GM19467 (cell line): ENCODE measurements around the gene EMX1.
A peak's percentile ranks its signal among the peaks of the same experiment; 100 is the strongest.

Experiments used
- ATAC-seq: cut with Tn5 transposase; IDR thresholded peaks from one replicate; pipeline ENCODE4 v1.9.1; 2021; ENCODE audit warnings: mild to moderate bottlenecking, moderate library complexity; ENCODE audit not compliant: unreplicated experiment

EMX1 gene

DNA sequence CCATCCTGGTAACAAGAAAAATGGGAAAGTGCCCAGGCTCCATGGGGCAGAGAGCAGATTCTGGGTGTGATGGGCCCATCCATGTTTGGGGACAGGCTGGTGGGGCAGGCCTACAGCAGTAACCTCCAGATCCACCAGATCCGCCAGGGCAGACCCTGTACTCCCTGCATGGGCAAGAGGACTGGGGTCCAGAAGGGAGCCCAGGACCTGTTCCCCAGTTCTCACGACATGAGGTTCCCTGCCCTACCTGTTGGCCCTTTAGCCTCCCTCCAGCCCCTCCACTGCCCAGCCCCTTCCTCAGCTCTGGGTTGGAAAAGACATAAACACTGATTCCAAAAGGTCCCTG, 38.7 kb downstream of the EMX1 start:
- no peak for ATAC-seq

DNA sequence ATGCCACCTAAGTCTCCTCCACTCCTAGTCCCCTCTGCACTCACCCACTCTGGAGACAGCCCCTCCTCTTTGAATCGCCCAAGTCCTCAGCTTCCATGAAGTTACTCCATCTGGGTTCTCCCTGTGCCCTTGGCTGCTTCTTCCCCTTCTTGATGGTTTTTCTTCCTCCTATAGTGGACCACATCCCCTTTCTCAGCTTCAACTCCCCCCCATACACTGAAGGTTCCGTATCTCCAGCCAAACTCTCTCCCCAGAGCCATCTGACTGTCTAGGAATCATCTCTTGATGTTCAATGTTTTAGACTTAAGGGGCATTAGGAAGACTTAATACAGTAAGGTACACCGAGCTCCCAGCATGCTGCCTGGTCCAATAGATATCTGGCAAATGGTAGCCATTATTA, 39.6 kb downstream of the EMX1 start:
- no peak for ATAC-seq

DNA sequence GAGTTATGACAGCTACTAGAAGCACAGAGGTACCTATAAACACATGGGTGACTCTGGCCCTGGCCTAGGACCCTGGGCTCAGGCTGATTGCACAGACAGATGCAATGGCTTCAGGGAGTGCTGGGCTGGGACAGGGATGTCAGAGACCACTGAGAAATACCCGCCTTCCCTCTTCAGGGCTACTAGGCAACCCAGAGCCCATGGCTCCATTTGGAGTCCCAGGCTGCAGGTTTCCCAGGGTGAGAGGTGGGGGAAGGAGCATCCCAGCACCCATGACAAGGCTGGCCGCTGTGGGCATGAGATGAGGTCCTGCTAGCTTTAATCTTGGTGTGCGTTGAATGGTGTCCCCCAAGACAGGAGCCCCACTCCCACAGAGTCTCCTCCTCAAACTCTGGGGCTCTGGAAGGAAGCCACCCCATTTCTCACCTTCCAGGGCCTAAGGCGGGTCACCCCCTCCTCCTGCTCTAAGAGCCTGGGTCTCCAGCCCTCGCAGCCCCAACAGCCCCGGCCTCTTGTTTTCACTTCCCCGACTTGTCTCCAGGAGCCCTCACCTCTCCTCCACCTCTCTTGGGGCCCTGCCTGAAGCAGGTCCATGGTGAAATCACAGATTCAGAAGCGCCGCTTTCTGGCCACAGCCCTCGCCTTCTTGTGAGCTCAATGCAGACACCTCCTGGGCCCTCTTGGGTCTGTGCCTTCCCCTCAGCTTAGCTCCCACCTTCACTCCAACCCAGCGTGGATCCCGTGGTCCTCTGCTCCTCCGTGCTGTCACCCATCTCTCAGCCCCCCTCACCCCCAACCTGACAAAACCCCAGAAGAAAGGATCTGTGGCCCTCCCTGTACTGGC, 41.4 kb downstream of the EMX1 start:
- no peak for ATAC-seq

GRCh38 chr2:72959554-72959953, 42.2 kb downstream of the EMX1 start:
- ATAC-seq, result no peak

DNA sequence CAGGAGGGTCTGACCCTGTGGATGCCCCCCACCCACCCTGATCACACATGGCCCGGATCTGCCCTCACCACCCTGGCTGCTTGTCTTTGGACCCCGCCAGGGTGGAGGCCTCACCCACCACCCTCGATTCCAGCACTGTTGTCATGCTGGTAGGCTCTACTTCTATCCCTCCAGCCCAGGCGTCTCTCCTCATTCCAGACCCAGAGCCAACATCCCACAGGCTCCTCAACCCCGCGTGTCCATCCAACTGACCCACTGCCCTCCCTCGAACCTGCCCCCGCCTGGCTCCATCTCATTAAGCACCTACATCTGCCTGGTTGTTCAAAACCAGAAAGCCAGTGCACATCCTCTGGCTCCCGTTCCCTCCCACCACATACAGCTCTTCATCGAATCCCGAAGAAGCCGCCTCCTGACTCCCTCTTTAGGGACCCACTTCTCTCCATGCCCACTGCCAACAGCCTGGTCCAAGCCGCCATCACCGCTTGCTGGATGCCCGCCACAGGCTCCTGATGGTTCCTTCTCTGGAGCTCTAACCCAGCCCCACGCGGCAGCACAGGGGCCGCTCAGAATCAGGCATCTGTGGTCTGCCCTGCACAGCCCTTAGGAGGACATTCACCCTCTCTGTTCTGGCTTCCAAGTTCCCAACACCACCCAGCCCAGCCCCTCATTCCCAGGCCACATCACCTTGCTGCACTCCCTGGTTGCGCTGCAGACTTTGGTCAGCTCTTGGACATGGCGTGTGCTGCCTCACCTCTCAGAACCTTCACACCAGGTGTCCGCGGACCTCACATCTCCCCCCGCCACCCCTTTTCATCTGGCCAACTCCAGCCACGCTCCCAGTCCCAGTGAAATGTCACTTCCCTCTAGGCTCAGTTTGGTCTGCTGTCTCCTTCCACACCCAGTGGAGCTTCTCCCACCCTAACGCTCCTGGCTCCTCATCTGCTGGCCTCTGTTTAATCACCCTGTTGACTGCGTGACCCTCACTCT, 43.0 kb downstream of the EMX1 start:
- no peak for ATAC-seq

DNA sequence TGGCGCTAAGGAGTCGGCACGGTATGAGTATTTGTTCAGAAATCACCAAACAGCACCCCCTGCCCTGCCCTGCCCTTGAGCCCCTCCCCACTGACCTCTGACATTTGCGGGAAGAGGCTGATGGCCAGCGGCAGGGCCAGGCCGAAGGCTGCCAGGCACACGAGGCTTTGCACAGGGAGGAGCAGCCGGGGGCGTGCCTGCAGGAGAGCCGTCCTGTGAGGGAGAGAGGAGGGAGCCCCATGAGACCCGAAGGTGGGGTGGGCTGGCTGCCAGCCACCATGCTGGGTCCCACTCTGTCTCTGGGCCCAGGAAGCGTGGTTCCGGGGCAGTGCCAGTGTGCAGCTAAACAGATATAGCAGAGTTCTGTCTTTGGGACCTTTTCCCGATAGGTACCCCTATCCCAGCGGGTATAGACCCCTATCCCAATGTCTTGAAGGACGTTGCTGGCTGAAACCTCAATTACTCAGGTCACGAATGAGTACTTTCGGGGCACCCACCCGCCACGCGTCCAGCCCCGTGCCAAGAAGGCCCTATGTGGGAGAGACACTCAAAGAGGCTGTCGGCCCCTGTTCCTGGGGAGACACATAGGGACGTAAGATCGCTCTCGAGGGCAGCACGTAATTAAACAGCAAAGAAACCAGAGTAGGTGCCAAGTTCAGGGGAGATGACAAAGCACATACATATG, 43.9 kb downstream of the EMX1 start:
- no peak for ATAC-seq

DNA sequence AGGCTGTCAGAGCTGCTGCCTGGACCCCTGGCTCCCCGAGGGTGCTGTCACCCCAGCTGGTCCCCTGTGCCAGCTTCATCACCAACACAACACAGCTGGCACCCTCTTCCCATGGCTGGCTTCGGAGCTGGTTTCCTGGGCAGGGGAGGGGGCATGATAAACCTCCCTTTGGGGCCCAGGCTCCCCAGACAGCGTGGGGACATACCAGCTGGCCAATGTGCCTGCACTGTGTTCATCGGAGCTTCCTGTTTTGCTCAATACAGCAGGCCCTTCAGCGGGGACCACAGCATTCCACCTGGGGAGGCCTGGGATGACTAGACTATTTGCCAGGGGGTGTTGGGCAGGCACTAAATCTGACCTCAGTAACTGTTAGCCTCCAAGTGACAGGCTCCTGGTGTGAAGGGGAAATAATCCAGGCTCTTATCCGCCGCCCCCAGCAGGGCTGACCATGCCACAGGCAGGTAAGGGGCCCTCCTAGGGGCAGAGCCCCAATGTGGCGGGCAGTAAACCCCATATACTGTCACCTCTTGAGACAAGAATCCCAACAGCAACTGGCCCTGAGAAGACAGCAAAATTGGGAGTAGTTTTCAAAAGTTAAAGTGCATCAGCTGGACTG, 44.6 kb downstream of the EMX1 start:
- no peak for ATAC-seq

DNA sequence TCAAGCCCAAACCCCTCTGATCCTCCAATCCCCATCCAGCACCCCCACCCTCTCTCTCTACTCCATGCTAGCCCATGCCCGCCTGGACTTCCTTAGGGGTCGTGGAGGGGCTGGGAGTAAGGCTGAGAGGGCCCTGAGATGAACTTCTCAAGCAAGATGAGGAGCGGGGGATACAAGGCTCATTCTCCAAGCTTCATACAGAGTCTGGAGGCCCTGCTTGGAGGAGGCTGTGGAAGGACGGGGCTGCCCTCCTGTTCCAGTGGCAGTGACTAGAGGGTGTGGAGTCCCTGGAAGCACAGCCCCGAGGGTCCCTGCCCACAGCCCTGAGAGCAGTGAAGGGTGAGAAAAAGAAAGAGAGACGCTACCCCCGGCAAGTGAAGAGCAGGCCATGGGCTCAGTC, 45.6 kb downstream of the EMX1 start:
- ATAC-seq, result no peak

DNA sequence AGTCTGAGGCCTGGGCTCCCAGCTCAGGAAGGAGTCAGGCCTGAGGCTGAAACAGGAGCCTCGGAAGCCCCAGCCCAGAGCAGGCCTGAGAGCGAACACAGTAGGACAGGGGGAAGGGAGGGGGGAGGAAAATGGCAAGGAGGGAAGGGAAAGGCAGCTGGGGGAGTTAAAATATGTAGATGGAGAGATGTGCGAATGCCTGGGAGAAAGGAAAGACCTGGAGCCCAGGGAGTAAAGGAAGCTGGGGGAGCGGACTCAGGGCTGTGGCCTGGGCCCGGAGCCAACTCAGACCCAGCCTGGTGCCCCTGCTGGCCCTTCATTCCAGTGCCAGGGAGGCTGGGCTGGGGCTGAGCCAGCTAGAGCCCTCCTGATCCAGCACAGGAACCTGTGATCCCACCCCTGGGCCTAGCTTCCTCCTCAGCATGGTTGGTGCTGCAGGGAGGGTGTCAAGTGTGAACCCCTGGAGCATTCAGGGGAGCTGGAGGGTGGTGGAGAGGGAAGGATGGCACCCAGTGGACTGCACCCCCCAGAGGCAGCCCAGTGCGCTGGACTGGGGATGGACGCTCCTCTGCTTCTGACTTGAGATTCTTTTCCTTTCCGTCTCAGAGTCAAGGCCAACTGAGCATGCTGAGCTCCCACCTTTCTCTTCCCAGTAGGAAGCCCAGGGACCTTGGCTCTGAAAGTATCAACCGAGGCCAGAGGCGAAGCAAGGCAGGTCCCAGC, 46.3 kb downstream of the EMX1 start:
- no peak for ATAC-seq

GRCh38 chr2:72964146-72964525, 46.8 kb downstream of the EMX1 start:
- no peak for ATAC-seq

DNA sequence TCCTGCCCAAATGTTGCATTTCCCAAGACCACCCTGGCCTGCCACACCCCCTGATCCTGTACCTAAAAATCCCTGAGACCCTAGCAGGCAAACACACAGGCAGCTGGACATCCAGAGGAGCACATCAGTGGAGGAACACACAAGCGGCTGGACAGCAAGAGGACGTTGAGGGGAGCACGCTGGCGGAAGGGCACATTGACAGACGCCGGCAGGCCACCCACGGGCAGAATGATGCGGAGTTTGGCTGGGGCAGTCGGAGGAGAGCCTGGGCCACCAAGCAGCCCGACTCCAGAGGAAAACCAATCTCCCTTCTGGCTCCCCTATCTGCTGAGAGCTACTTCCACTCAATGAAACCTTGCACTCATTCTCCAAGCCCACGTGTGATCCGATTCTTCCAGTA, 47.7 kb downstream of the EMX1 start:
- ATAC-seq, result no peak

- no peak for ATAC-seq
Observed at GRCh38 chr2:72965770-72966450, 48.6 kb downstream of the EMX1 start.

DNA sequence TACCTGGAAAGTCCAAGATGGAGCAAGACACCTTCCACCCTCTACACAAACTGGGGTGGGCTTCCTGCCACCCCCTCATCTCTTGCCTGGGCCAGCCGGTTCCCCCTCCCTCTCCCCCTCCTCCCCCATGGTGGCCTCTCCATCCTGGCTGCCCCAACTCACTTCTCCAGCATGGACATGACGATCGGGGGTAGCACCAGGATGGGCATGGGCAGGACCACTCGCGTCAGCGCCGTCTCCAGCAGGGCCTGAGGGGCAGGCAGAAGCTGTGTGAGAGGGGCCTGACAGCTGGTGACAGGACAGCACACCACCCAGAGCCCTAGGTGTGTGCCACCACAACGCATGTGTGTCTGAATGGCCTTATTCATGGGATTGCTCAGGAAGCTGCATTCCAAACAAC, 51.0 kb downstream of the EMX1 start:
- no peak for ATAC-seq

GRCh38 chr2:72969706-72970105, 52.4 kb downstream of the EMX1 start:
- ATAC-seq, result no peak

DNA sequence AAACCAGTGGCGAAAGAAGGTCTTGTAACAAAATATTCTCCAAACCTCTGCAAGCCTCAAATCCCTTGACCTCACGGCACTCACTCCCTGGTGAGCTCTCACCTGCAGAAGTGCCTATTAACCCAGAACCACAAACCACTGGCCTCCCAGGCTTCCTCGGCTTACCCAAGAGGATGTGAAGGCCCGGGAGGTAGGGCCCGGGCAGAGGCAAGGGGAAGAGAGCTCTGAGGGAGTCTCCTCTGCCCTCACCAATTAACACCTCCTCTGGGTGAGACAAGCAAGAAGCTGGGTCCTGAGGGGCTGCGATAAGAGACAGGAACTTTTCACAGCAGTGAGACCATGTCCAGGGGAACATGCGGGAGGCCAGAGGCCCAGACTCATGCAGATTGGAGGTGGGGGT, 53.7 kb downstream of the EMX1 start:
- no peak for ATAC-seq

- no peak for ATAC-seq
Observed at GRCh38 chr2:72972352-72973136, 55.2 kb downstream of the EMX1 start.

- no peak for ATAC-seq
Observed at GRCh38 chr2:72973137-72973535, 55.8 kb downstream of the EMX1 start.

- ATAC-seq, result peak; percentile 79
Observed at GRCh38 chr2:72973566-72974435, 56.5 kb downstream of the EMX1 start.
